Activated CD8-positive, alpha-beta T cell treated with anti-CD3 and anti-CD28 coated beads for 36 hours (primary cell): Measurements from ENCODE around the gene ZNF189. TPM values are rescaled to one million over a fixed set of nuclear protein-coding genes. Genes with fewer than 3 reads are reported as not detected.

Experiments
- ATAC-seq: fragments of 200-7000 bp; cut with Tn5 transposase; one replicate; pipeline ENCODE4 v1.10.0; 2021; ENCODE audit warnings: mild to moderate bottlenecking, moderate library complexity
- CTCF ChIA-PET: fragments of 350-600 bp; sonication (Branson Sonifier 250); formaldehyde crosslinking; loops from one replicate; lab custom pipeline; 2021; ENCODE audit warnings: antibody characterized with exemption; lab: Charles Lee
- POLR2A ChIA-PET: fragments of 350-600 bp; sonication (Branson Sonifier 250); formaldehyde crosslinking; loops from one replicate; lab custom pipeline; 2021; ENCODE audit warnings: antibody characterized with exemption; lab: Charles Lee
- DNase-seq: peaks from one replicate; pipeline ENCODE4 v3.0.0-alpha.2; 2020
- H3K27ac Mint-ChIP-seq: one replicate; pipeline ENCODE4 v1.8.0; 2021; ENCODE audit warnings: mild to moderate bottlenecking, mixed read lengths
- H3K27me3 Mint-ChIP-seq: one replicate; pipeline ENCODE4 v1.8.0; 2021; ENCODE audit warnings: mixed read lengths
- H3K36me3 Mint-ChIP-seq: one replicate; pipeline ENCODE4 v1.8.0; 2021; ENCODE audit warnings: low read depth, mixed read lengths
- H3K4me1 Mint-ChIP-seq: one replicate; pipeline ENCODE4 v1.8.0; 2021; ENCODE audit warnings: low read depth, mixed read lengths
- H3K4me3 Mint-ChIP-seq: one replicate; pipeline ENCODE4 v1.8.0; 2021; ENCODE audit warnings: mild to moderate bottlenecking, moderate library complexity, mixed read lengths
- H3K9me3 Mint-ChIP-seq: one replicate; pipeline ENCODE4 v1.8.0; 2021; ENCODE audit warnings: mixed read lengths
- intact Hi-C: fragments of 100-400 bp; cut with micrococcal nuclease; formaldehyde crosslinking; loops from one replicate; pipeline ENCODE4 v1.10.0; 2022
- total RNA-seq, 2 experiments: library from RNA; stranded (reverse); gene quantifications; one replicate each; pipeline ENCODE4 v1.2.3, GENCODE V29; 2021
- TF ChIP-seq, protein P1 (sequence below): fragments of 200-600 bp; IDR thresholded peaks from one replicate; pipeline ENCODE4 v1.8.0; 2022; ENCODE audit warnings: antibody characterized with exemption, mild to moderate bottlenecking

Gene ZNF189
- total RNA-seq, 2 experiments from 2014 or later: 6.7 to 8.3 TPM

DNA sequence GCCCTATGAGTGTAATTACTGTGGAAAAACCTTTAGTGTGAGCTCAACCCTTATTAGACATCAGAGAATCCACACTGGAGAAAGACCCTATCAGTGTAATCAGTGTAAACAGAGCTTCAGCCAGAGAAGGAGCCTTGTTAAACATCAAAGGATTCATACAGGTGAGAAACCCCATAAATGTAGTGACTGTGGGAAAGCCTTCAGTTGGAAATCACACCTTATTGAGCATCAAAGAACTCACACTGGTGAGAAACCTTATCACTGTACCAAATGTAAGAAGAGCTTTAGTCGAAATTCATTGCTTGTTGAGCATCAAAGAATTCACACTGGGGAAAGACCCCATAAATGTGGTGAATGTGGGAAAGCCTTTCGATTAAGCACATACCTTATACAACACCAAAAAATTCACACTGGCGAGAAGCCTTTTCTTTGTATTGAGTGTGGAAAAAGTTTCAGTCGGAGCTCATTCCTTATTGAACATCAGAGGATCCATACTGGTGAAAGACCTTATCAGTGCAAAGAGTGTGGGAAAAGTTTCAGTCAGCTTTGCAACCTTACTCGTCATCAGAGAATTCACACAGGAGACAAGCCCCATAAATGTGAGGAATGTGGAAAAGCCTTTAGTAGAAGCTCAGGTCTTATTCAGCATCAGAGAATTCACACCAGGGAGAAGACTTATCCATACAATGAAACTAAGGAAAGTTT lies 9.9 kb downstream of the ZNF189 start:
- Mint-ChIP-seq H3K27ac (no peak overlapping the region), H3K36me3 (peaks cover 81% of the 10 kb centered on the region), H3K4me1 (peaks cover 2% of the 10 kb centered on the region), H3K27me3 (no peaks in the 10 kb centered on the region), H3K4me3 (no peak overlapping the region), H3K9me3 (peaks cover 75% of the 10 kb centered on the region)
- intact Hi-C loops: no loop called here
- DNase-seq: no peak
- POLR2A ChIA-PET: interaction anchor here (0.9 to 2.2 kb wide), 3 partner anchors 10 to 14 kb away, joined by 4 to 13 read pairs (median 4); partner anchors contain the start of genes MRPL50 and ZNF189
- TF ChIP-seq, protein P1, sequence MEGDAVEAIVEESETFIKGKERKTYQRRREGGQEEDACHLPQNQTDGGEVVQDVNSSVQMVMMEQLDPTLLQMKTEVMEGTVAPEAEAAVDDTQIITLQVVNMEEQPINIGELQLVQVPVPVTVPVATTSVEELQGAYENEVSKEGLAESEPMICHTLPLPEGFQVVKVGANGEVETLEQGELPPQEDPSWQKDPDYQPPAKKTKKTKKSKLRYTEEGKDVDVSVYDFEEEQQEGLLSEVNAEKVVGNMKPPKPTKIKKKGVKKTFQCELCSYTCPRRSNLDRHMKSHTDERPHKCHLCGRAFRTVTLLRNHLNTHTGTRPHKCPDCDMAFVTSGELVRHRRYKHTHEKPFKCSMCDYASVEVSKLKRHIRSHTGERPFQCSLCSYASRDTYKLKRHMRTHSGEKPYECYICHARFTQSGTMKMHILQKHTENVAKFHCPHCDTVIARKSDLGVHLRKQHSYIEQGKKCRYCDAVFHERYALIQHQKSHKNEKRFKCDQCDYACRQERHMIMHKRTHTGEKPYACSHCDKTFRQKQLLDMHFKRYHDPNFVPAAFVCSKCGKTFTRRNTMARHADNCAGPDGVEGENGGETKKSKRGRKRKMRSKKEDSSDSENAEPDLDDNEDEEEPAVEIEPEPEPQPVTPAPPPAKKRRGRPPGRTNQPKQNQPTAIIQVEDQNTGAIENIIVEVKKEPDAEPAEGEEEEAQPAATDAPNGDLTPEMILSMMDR: no peak
- CTCF ChIA-PET: interaction anchor here (1.3 kb wide), 1 partner anchor 10 kb away, joined by 5 read pairs; the partner anchor contains the start of genes MRPL50 and ZNF189
- ATAC-seq: no peak

DNA sequence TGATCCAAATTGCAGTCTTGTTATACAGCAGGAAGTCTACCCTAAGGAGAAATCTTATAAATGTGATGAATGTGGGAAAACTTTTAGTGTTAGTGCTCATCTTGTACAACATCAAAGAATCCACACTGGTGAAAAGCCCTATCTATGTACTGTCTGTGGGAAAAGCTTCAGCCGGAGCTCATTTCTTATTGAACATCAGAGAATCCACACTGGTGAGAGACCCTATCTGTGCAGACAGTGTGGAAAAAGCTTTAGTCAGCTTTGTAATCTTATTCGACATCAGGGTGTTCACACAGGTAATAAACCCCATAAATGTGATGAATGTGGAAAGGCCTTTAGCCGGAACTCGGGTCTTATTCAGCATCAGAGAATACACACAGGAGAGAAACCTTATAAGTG lies 10.4 kb downstream of the ZNF189 start:
- ATAC-seq (no peak), DNase-seq (peak; percentile 6)
- Mint-ChIP-seq H3K36me3 (peaks cover 79% of the 10 kb centered on the region), H3K4me1 (peaks cover 2% of the 10 kb centered on the region), H3K9me3 (peaks cover 75% of the 10 kb centered on the region), H3K27ac (no peak overlapping the region), H3K4me3 (no peak overlapping the region), H3K27me3 (no peaks in the 10 kb centered on the region)
- intact Hi-C loops: no loop called here
- POLR2A ChIA-PET: interaction anchor here (0.9 to 2.2 kb wide), 3 partner anchors 10 to 14 kb away, joined by 4 to 13 read pairs (median 4); partner anchors contain the start of genes MRPL50 and ZNF189
- CTCF ChIA-PET: interaction anchor here (1.3 kb wide), 1 partner anchor 10 kb away, joined by 5 read pairs; the partner anchor contains the start of genes MRPL50 and ZNF189
- TF ChIP-seq, protein P1: no peak

DNA sequence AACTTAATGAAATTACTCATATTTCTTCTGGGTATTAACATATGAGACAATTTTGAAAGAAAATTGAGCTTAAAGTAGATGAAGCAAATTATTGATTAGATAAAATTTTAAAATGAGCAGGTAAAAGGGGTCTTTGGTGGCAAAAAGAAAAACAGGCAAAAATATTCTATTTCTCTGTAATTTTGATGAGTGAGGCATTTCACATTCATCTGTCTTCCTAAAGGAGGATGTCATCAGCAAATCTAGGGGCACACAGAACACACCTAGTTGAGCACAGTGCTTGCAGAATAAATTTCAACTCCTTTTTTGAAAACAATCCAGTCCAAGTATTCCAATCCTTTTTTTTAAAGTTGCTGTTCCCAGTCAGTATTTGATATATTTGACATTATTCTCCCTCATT lies 16.2 kb downstream of the ZNF189 start:
- no peaks in the 10 kb centered on the region for H3K27me3 Mint-ChIP-seq
- no peak for ATAC-seq
- H3K4me3 Mint-ChIP-seq: no peak overlapping the region
- POLR2A ChIA-PET: no interaction called here
- H3K36me3 Mint-ChIP-seq: peaks cover 41% of the 10 kb centered on the region
- intact Hi-C loops: no loop called here
- no peaks in the 10 kb centered on the region for H3K4me1 Mint-ChIP-seq
- peaks cover 54% of the 10 kb centered on the region for H3K9me3 Mint-ChIP-seq
- no peak for DNase-seq
- no peak overlapping the region for H3K27ac Mint-ChIP-seq
- CTCF ChIA-PET: interaction anchor here (1.3 to 1.5 kb wide), 2 partner anchors 34 to 74 kb away, joined by 3 read pairs; no protein-coding TSS in a partner anchor
- TF ChIP-seq, protein P1: no peak

DNA sequence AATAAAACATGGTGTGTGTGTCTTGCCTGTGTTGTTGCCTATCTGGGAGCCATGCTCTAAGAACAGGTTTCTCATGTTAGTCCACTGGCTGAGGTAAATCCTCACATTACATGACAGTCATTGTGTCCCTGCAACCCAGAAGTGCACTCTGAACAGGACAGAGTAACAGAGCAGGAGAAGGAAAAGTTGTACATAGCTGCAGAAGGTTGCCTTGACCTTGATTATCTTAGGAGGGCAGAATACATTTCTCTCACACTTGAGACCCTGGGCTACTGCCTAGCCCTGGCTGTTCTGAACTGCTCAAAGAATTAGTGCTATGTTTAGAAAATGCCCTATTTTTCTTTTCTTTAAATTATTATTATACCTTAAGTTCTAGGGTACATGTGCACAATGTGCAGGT lies 16.9 kb downstream of the ZNF189 start:
- H3K4me3 Mint-ChIP-seq: no peak overlapping the region
- ChIA-PET CTCF (no interaction called here), POLR2A (no interaction called here)
- H3K4me1 Mint-ChIP-seq: no peaks in the 10 kb centered on the region
- ATAC-seq: no peak
- no peak overlapping the region for H3K27ac Mint-ChIP-seq
- DNase-seq: no peak
- TF ChIP-seq, protein P1: no peak
- peaks cover 40% of the 10 kb centered on the region for H3K36me3 Mint-ChIP-seq
- no peaks in the 10 kb centered on the region for H3K27me3 Mint-ChIP-seq
- intact Hi-C loops: no loop called here
- peaks cover 50% of the 10 kb centered on the region for H3K9me3 Mint-ChIP-seq

DNA sequence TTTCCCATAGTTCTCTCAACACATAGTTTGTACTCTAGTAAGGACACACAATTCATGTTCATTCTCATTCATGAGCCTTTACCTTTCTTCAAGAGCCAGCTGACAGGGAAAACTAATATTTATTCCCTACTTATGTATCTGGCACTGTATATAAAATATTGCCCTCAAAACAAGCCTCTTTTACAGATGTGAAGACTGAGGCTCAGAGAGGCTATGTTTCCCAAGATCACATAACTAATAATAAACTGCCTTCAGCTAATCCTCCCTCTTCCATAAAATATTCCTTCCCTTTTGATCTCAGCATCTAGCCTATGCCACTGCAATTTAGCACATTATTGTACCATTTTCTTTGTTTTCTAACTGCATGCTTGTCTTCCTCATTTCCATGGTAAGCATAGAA lies 18.7 kb downstream of the ZNF189 start:
- intact Hi-C loops: no loop called here
- ChIA-PET POLR2A (no interaction called here), CTCF (no interaction called here)
- Mint-ChIP-seq H3K27me3 (no peaks in the 10 kb centered on the region), H3K9me3 (peaks cover 44% of the 10 kb centered on the region), H3K36me3 (peaks cover 29% of the 10 kb centered on the region), H3K4me3 (no peak overlapping the region), H3K27ac (no peak overlapping the region), H3K4me1 (no peaks in the 10 kb centered on the region)
- DNase-seq: no peak
- ATAC-seq: no peak
- TF ChIP-seq, protein P1: no peak
